ENCODE results near the gene TMEM63C. TPM values are rescaled to one million over a fixed set of nuclear protein-coding genes. Genes with fewer than 3 reads are reported as not detected.
A peak's percentile ranks its signal among the peaks of the same experiment; 100 is the strongest.

The TMEM63C gene
- polyA plus RNA-seq, 1 donor (not counting 4 experiments of a cell fraction or from before 2014, with no cell fraction given), result 0.66 TPM

DNA sequence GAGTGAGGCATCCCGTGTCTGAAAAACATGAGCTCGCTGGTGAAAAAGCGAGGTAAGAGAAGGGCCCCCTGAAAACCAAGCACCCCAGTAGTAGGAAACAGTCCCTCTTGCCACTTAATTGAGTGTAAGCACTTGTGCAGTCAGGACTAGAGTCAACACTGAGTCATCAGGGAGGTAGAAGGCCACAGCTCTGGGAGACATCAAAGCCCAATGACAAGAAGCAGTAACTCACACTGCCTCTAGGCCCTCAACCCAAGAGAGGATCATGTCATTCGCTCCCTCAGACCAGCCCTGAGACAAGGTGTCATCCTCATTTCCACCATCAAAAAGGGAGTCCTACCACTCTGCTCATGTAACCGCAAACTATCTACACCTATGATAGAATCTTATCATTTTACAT, 121.3 kb downstream of the TMEM63C start:
- no peak overlapping the region for H2AFZ ChIP-seq (ENCODE audit: control insufficient read depth, low read length)
- peak overlapping the region; percentile 58 for H3K4me2 ChIP-seq (ENCODE audit: control insufficient read depth, extremely low read depth, insufficient read depth, low read depth, low read length)
- H3K27ac ChIP-seq (ENCODE audit: control insufficient read depth, insufficient read depth, low read length), result peak overlapping the region; percentile 84
- DNase-seq (ENCODE audit: low read depth, low spot score) (peak; percentile 59), FAIRE-seq (peak; percentile 69)
- peaks cover 30% of the 10 kb centered on the region for H3K4me1 ChIP-seq (ENCODE audit: control insufficient read depth, extremely low read depth, insufficient read depth, low read length)
- peaks cover 2% of the 10 kb centered on the region for H3K9me1 ChIP-seq (ENCODE audit: control insufficient read depth, extremely low read depth, insufficient read depth, low read length)
- H3K9me3 ChIP-seq (ENCODE audit: control insufficient read depth, low read depth, low read length), result no peaks in the 10 kb centered on the region
- H3K27me3 ChIP-seq (ENCODE audit: control insufficient read depth, extremely low read depth, insufficient read depth, low read length), result no peaks in the 10 kb centered on the region
- peak overlapping the region; percentile 60 for H3K9ac ChIP-seq (ENCODE audit: control insufficient read depth, extremely low read depth, insufficient read depth, low read length)
- TF ChIP-seq, protein P1, sequence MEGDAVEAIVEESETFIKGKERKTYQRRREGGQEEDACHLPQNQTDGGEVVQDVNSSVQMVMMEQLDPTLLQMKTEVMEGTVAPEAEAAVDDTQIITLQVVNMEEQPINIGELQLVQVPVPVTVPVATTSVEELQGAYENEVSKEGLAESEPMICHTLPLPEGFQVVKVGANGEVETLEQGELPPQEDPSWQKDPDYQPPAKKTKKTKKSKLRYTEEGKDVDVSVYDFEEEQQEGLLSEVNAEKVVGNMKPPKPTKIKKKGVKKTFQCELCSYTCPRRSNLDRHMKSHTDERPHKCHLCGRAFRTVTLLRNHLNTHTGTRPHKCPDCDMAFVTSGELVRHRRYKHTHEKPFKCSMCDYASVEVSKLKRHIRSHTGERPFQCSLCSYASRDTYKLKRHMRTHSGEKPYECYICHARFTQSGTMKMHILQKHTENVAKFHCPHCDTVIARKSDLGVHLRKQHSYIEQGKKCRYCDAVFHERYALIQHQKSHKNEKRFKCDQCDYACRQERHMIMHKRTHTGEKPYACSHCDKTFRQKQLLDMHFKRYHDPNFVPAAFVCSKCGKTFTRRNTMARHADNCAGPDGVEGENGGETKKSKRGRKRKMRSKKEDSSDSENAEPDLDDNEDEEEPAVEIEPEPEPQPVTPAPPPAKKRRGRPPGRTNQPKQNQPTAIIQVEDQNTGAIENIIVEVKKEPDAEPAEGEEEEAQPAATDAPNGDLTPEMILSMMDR (optimal IDR thresholded peaks at IDR 0.05 in 1 of 3, IDR thresholded peaks at IDR 0.05 in 1 of 3, conservative IDR thresholded peaks at IDR 0.05 in 1 of 3; ENCODE audit: extremely low read depth in 1 of 3, insufficient read depth in 2 of 3, low read length in 3 of 3), result peak in 1 of 3 experiments; percentile 3
- no peak for TF ChIP-seq EZH2 (IDR thresholded peaks at IDR 0.05; ENCODE audit: low read length)
- H3K4me3 ChIP-seq (ENCODE audit: control insufficient read depth in 2 of 3, extremely low read depth in 1 of 3, insufficient read depth in 2 of 3, low read depth in 1 of 3, low read length in 3 of 3), result no peak overlapping the region
- H3K36me3 ChIP-seq (ENCODE audit: control insufficient read depth in 2 of 2, extremely low read depth in 1 of 2, insufficient read depth in 2 of 2, low read length in 2 of 2), result peaks cover 13 to 24% of the 10 kb centered on the region in 2 experiments
- no peaks in the 10 kb centered on the region for H3K79me2 ChIP-seq (ENCODE audit: control insufficient read depth, insufficient read depth, low read length)
- no peaks in the 10 kb centered on the region for H4K20me1 ChIP-seq (ENCODE audit: control insufficient read depth, extremely low read depth, insufficient read depth, low read length)
- dilution Hi-C loops (cut with MboI; ENCODE audit: extremely low pct_ligation_motif_present, low sequenced_read_pairs), result no loop called here

DNA sequence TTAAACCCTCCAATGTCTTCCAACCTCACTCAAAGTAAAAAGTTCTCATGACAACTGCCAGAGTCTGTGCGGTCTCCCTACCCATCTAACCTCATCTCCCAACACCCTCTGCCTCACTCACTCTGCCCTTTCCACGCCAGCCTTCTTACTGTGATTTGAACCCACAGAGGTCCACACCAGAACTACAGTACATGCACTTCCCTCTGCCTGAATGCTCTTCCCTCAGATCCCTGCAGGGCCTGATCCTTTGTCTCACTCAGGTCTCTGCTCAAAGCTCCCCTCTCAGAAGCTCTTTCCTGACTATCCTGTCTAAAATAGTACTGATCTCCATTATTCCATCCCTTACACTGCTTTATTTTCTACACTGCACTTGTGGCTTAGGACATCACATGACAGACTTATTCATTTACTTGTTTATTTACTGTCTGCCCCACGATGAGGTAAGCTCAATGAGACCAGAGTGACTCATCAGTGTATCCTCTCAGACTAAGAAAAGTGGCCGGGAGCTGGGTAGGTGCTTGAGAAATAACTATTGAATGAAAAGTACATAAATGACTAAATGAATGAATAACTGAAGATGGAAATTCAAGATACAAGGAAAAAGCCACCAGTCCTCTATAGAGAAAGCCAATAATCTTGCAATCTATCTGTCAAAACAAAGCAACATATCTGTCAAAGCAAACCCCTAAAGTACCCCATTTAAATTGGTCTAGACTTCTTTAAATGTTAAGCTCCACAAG, 122.0 kb downstream of the TMEM63C start:
- H3K9me3 ChIP-seq (ENCODE audit: control insufficient read depth, low read depth, low read length), result no peaks in the 10 kb centered on the region
- peaks cover 2% of the 10 kb centered on the region for H3K9me1 ChIP-seq (ENCODE audit: control insufficient read depth, extremely low read depth, insufficient read depth, low read length)
- H3K27me3 ChIP-seq (ENCODE audit: control insufficient read depth, extremely low read depth, insufficient read depth, low read length), result no peaks in the 10 kb centered on the region
- H3K9ac ChIP-seq (ENCODE audit: control insufficient read depth, extremely low read depth, insufficient read depth, low read length), result peak overlapping the region; percentile 60
- H3K79me2 ChIP-seq (ENCODE audit: control insufficient read depth, insufficient read depth, low read length), result no peaks in the 10 kb centered on the region
- peak; percentile 96 for FAIRE-seq
- no peak overlapping the region for H3K4me3 ChIP-seq (ENCODE audit: control insufficient read depth in 2 of 3, extremely low read depth in 1 of 3, insufficient read depth in 2 of 3, low read depth in 1 of 3, low read length in 3 of 3)
- TF ChIP-seq EZH2 (IDR thresholded peaks at IDR 0.05; ENCODE audit: low read length), result no peak
- TF ChIP-seq, protein P1 (optimal IDR thresholded peaks at IDR 0.05 in 1 of 3, IDR thresholded peaks at IDR 0.05 in 1 of 3, conservative IDR thresholded peaks at IDR 0.05 in 1 of 3; ENCODE audit: extremely low read depth in 1 of 3, insufficient read depth in 2 of 3, low read length in 3 of 3), result peak in 1 of 3 experiments; percentile 0
- H3K4me2 ChIP-seq (ENCODE audit: control insufficient read depth, extremely low read depth, insufficient read depth, low read depth, low read length), result peak overlapping the region; percentile 58
- no peak overlapping the region for H2AFZ ChIP-seq (ENCODE audit: control insufficient read depth, low read length)
- no peaks in the 10 kb centered on the region for H4K20me1 ChIP-seq (ENCODE audit: control insufficient read depth, extremely low read depth, insufficient read depth, low read length)
- dilution Hi-C loops (cut with MboI; ENCODE audit: extremely low pct_ligation_motif_present, low sequenced_read_pairs), result no loop called here
- H3K36me3 ChIP-seq (ENCODE audit: control insufficient read depth in 2 of 2, extremely low read depth in 1 of 2, insufficient read depth in 2 of 2, low read length in 2 of 2), result peaks cover 9 to 17% of the 10 kb centered on the region in 2 experiments
- peak; percentile 75 for DNase-seq (ENCODE audit: low read depth, low spot score)
- peak overlapping the region; percentile 84 for H3K27ac ChIP-seq (ENCODE audit: control insufficient read depth, insufficient read depth, low read length)
- H3K4me1 ChIP-seq (ENCODE audit: control insufficient read depth, extremely low read depth, insufficient read depth, low read length), result peaks cover 30% of the 10 kb centered on the region
